Measurements from ENCODE around the gene PTGES3L.
A peak's percentile ranks its signal among the peaks of the same experiment; 100 is the strongest.

DNA sequence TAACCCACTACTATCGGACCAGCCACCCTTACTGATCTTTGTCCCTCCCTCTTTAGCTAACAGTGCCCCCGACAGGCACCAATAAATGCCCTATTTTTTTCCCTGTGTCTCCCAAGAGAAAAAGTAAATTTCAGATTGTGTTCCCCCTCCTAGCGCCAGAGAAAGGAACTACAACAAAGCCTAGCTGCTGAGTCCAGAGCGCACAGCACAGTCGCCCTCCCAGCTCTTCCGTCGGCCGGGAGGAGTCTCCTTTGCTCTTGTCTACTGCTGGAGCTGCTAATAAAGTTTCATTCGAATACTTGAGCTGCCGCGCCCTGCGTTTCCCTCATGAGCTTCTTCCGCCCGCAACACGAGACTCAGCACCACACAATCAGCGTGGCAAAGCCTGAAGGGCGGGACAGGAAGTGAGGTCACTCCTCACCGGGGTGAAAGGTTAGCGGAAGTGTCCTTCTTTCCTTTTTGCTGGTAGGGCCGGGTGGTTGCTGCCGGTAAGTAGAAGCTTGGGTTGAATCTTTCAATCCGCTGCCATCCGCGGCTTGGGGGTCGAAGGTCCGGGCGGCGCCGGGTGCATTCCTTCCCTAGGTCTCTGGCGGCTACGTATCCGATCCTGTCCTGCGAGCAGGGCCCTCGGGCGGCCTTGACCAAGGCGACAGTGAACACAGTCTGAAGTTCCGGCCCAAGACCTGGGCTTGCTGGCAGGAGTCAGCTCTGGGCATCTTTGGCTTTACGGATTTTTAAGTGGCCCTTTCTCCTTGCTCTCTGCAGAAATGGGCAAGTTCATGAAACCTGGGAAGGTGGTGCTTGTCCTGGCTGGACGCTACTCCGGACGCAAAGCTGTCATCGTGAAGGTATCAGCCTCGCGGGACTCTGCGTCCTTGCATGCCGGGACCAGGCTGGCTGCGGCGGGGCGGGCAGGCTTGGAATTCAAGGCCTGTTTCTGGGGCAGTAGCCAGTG is 18.4 kb upstream of the PTGES3L start, which contains the start of gene RPL27:
- TF ChIP-seq EZH2 (optimal IDR thresholded peaks at IDR 0.05; ENCODE audit: low read depth, low read length) (no peak), EZH2phosphoT487 (IDR thresholded peaks at IDR 0.05; ENCODE audit: low read length) (no peak)
- TF ChIP-seq, protein P1, sequence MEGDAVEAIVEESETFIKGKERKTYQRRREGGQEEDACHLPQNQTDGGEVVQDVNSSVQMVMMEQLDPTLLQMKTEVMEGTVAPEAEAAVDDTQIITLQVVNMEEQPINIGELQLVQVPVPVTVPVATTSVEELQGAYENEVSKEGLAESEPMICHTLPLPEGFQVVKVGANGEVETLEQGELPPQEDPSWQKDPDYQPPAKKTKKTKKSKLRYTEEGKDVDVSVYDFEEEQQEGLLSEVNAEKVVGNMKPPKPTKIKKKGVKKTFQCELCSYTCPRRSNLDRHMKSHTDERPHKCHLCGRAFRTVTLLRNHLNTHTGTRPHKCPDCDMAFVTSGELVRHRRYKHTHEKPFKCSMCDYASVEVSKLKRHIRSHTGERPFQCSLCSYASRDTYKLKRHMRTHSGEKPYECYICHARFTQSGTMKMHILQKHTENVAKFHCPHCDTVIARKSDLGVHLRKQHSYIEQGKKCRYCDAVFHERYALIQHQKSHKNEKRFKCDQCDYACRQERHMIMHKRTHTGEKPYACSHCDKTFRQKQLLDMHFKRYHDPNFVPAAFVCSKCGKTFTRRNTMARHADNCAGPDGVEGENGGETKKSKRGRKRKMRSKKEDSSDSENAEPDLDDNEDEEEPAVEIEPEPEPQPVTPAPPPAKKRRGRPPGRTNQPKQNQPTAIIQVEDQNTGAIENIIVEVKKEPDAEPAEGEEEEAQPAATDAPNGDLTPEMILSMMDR (IDR thresholded peaks at IDR 0.05; ENCODE audit: low read length) = peak; percentile 80
